A549 (cell line): ENCODE data around the gene TES. TPM values are rescaled to one million over a fixed set of nuclear protein-coding genes. Genes with fewer than 3 reads are reported as not detected.

ENCODE experiments used
- ATAC-seq, 2 experiments: fragments of 200-7000 bp in 1 of 2; fragments of >200 bp in 1 of 2; cut with Nextera tagmentation in 1 of 2; cut with Tn5 transposase in 1 of 2; 3 replicates each; pipeline versions ENCODE4 v1.8.0 to v1.9.1; 2018 to 2020; ENCODE audit warnings: mild to moderate bottlenecking in 1 of 2, moderate library complexity in 1 of 2
- CTCF ChIA-PET: fragments of 300-600 bp; sonication (Branson Sonifier 250); formaldehyde crosslinking; extraction: SDS; loops from one replicate; lab custom pipeline; 2021; ENCODE audit warnings: antibody characterized with exemption, inconsistent platforms; lab: Yijun Ruan, JAX
- POLR2A ChIA-PET: fragments of 350-600 bp; formaldehyde crosslinking; extraction: SDS; loops from one replicate; lab custom pipeline; 2021; ENCODE audit warnings: antibody characterized with exemption, inconsistent platforms; lab: Yijun Ruan, JAX
- DNase-seq, 2 experiments: peaks; one replicate each; pipeline versions ENCODE4 v3.0.0 to v3.0.0-alpha.2; 2011 to 2016; ENCODE audit warnings: low read depth in 1 of 2, low spot score in 1 of 2
- FAIRE-seq: peaks from 2 replicates; lab custom pipeline; 2011; peaks lifted over from hg19 to GRCh38; lab: Jason Lieb, UNC
- H3K27ac ChIP-seq, 2 experiments: fragments of >200 bp; sonication (Bioruptor Twin); formaldehyde crosslinking; 3 replicates each; pipeline ENCODE4 v1.5.1; 2016 to 2017
- H3K4me1 ChIP-seq: fragments of >200 bp; sonication (Bioruptor Twin); formaldehyde crosslinking; 3 replicates; pipeline ENCODE4 v1.6.1; 2016
- H3K4me2 ChIP-seq: fragments of >200 bp; sonication (Bioruptor Twin); formaldehyde crosslinking; 3 replicates; pipeline ENCODE4 v1.6.1; 2016
- H3K4me3 ChIP-seq: fragments of >200 bp; sonication (Bioruptor Twin); formaldehyde crosslinking; 3 replicates; pipeline ENCODE4 v1.5.1; 2016
- H3K9me3 ChIP-seq: fragments of >200 bp; sonication (Bioruptor Twin); formaldehyde crosslinking; 3 replicates; pipeline ENCODE4 v1.6.1; 2016
- BCL3 ChIP-seq: fragments of >200 bp; sonication (Bioruptor Twin); formaldehyde crosslinking; IDR thresholded peaks from 3 replicates; pipeline ENCODE4 v1.6.1; 2016
- CBX2 ChIP-seq: fragments of 200-600 bp; sonication (generic); IDR thresholded peaks from 2 replicates; pipeline ENCODE4 v1.6.1; 2016; ENCODE audit warnings: low read depth, mild to moderate bottlenecking, borderline replicate concordance
- CEBPB ChIP-seq, 2 experiments: fragments of >200 bp in 1 of 2; sonication (Bioruptor Twin) in 1 of 2; formaldehyde crosslinking in 1 of 2; IDR thresholded peaks; 2 replicates each; pipeline ENCODE4 v1.6.1; 2012 to 2016
- CHD4 ChIP-seq: fragments of 200-600 bp; sonication (generic); IDR thresholded peaks from 2 replicates; pipeline ENCODE4 v1.6.1; 2016; ENCODE audit warnings: antibody characterized with exemption, mild to moderate bottlenecking, borderline replicate concordance
- ELK1 ChIP-seq: fragments of 150-350 bp; IDR thresholded peaks from 2 replicates; pipeline ENCODE4 v1.6.1; 2014; ENCODE audit warnings: low read depth, mild to moderate bottlenecking, low read length
- EP300 ChIP-seq, 2 experiments: fragments of >200 bp; sonication (Bioruptor Twin); formaldehyde crosslinking; IDR thresholded peaks; 2 replicates in 1 of 2; 3 replicates in 1 of 2; pipeline ENCODE4 v1.6.1; 2016 to 2017
- FOSL2 ChIP-seq, 2 experiments: fragments of 450-650 bp in 1 of 2; fragments of >200 bp in 1 of 2; sonication (Bioruptor Twin) in 1 of 2; formaldehyde crosslinking; IDR thresholded peaks; 2 replicates each; pipeline versions ENCODE4 v1.5.0 to v1.6.1; 2016 to 2020; ENCODE audit warnings: mild to moderate bottlenecking in 1 of 2, moderate library complexity in 1 of 2
- FOXS1 ChIP-seq: fragments of 250-450 bp; sonication (Bioruptor Pico); IDR thresholded peaks from 2 replicates; pipeline ENCODE4 v1.5.0; 2020; ENCODE audit warnings: mild to moderate bottlenecking, moderate library complexity
- GATA3 ChIP-seq: IDR thresholded peaks from 2 replicates; pipeline ENCODE4 v1.6.1; 2012; ENCODE audit warnings: borderline replicate concordance
- HDAC2 ChIP-seq: fragments of 200-600 bp; sonication (generic); IDR thresholded peaks from 2 replicates; pipeline ENCODE4 v1.6.1; 2016
- HES2 ChIP-seq: fragments of >200 bp; sonication (Bioruptor Twin); formaldehyde crosslinking; IDR thresholded peaks from 2 replicates; pipeline ENCODE4 v1.6.1; 2016
- HOXA7 ChIP-seq: fragments of 250-450 bp; sonication (Bioruptor Pico); IDR thresholded peaks from 2 replicates; pipeline ENCODE4 v1.5.0; 2020; ENCODE audit warnings: mild to moderate bottlenecking, moderate library complexity
- JUN ChIP-seq, 2 experiments: fragments of >200 bp; sonication (Bioruptor Twin); formaldehyde crosslinking; IDR thresholded peaks; 2 replicates in 1 of 2; 3 replicates in 1 of 2; pipeline ENCODE4 v1.6.1; 2016 to 2017
- JUNB ChIP-seq: fragments of >200 bp; sonication (Bioruptor Twin); formaldehyde crosslinking; IDR thresholded peaks from 2 replicates; pipeline ENCODE4 v1.6.1; 2016
- KDM1A ChIP-seq: fragments of 200-600 bp; sonication (generic); IDR thresholded peaks from 2 replicates; pipeline ENCODE4 v1.6.1; 2016; ENCODE audit warnings: low read depth, mild to moderate bottlenecking
- KDM5A ChIP-seq: fragments of 200-600 bp; sonication (generic); IDR thresholded peaks from 2 replicates; pipeline ENCODE4 v1.6.1; 2016; ENCODE audit warnings: antibody characterized with exemption, mild to moderate bottlenecking
- MAFK ChIP-seq: fragments of 450-650 bp; IDR thresholded peaks from 2 replicates; pipeline ENCODE4 v1.6.1; 2014; ENCODE audit not compliant: partially characterized antibody
- MAX ChIP-seq: IDR thresholded peaks from 2 replicates; pipeline ENCODE4 v1.6.1; 2012
- NFE2L2 ChIP-seq: fragments of 150-350 bp; conservative IDR thresholded peaks from 2 replicates; pipeline ENCODE4 v1.6.1; 2014; ENCODE audit warnings: low read length
- NPAS2 ChIP-seq: fragments of 250-450 bp; sonication (Bioruptor Pico); IDR thresholded peaks from 2 replicates; pipeline ENCODE4 v1.8.0; 2022; ENCODE audit warnings: mild to moderate bottlenecking, moderate library complexity, borderline replicate concordance
- NR3C1 ChIP-seq: fragments of >200 bp; sonication (Bioruptor Twin); formaldehyde crosslinking; IDR thresholded peaks from 3 replicates; pipeline ENCODE4 v1.6.1; 2017
- PBX3 ChIP-seq: IDR thresholded peaks from 2 replicates; pipeline ENCODE4 v1.6.1; 2012
- POLR2A ChIP-seq: IDR thresholded peaks from 2 replicates; pipeline ENCODE4 v1.6.1; 2012; ENCODE audit warnings: mild to moderate bottlenecking, low read length
- RAD21 ChIP-seq, 2 experiments: fragments of >200 bp in 1 of 2; sonication (Bioruptor Twin) in 1 of 2; formaldehyde crosslinking in 1 of 2; IDR thresholded peaks in 1 of 2; conservative IDR thresholded peaks in 1 of 2; 2 replicates in 1 of 2; 3 replicates in 1 of 2; pipeline ENCODE4 v1.6.1; 2012 to 2018; ENCODE audit warnings: inconsistent platforms in 1 of 2
- RARB ChIP-seq: fragments of 250-450 bp; sonication (Bioruptor Pico); IDR thresholded peaks from 2 replicates; pipeline ENCODE4 v1.8.0; 2021; ENCODE audit warnings: mild to moderate bottlenecking, moderate library complexity
- RCOR1 ChIP-seq: fragments of 150-350 bp; IDR thresholded peaks from 2 replicates; pipeline ENCODE4 v1.6.1; 2014; ENCODE audit warnings: antibody characterized with exemption, low read length, low read depth
- RNF2 ChIP-seq: fragments of 200-600 bp; sonication (generic); IDR thresholded peaks from 2 replicates; pipeline ENCODE4 v1.6.1; 2016; ENCODE audit warnings: low read depth, mild to moderate bottlenecking, antibody characterized with exemption, moderate library complexity, borderline replicate concordance
- USF2 ChIP-seq: fragments of 450-650 bp; IDR thresholded peaks from 2 replicates; pipeline ENCODE4 v1.6.1; 2014; ENCODE audit warnings: antibody characterized with exemption
- ZC3H11A ChIP-seq: fragments of 450-650 bp; IDR thresholded peaks from 2 replicates; pipeline ENCODE4 v1.6.1; 2014; ENCODE audit warnings: antibody characterized with exemption, mild to moderate bottlenecking
- ZFP36 ChIP-seq: fragments of 450-650 bp; IDR thresholded peaks from 2 replicates; pipeline ENCODE4 v1.6.1; 2014; ENCODE audit warnings: borderline replicate concordance; ENCODE audit not compliant: partially characterized antibody
- ZSCAN20 ChIP-seq: fragments of 250-450 bp; sonication (Bioruptor Pico); IDR thresholded peaks from 2 replicates; pipeline ENCODE4 v1.8.0; 2022; ENCODE audit warnings: mild to moderate bottlenecking, moderate library complexity
- WGBS: methylation state at CpG from one replicate; pipeline ENCODE4 v1.1.6; 2017; ENCODE audit errors: missing lambda C conversion rate; 5-methylcytosine and 5-hydroxymethylcytosine counted together
- polyA plus RNA-seq, 4 experiments: library from polyadenylated mRNA; depleted of rRNA in 3 of 4; stranded (reverse); fragments of >200 nt; fragmentation: RNase III in 1 of 4; extraction: RNeasy Plus Mini Kit Qiagen cat#74134 plus additional on column Dnase treatment in 1 of 4; gene quantifications; 2 replicates in 3 of 4; 3 replicates in 1 of 4; pipeline ENCODE4 v1.2.3, GENCODE V29; 2011 to 2017

The TES gene
- polyA plus RNA-seq, 2 of the 4 experiments (the other 2 are of a cell fraction): 45.9 to 134 TPM

- Histone ChIP-seq H3K9me3 (peaks cover 13% of the 10 kb centered on the region; the same call in 1 of the 3 replicates), H3K4me2 (peak overlapping the region; percentile 82), H3K4me3 (no peak overlapping the region), H3K27ac (peak overlapping the region; percentile 90 to 91), H3K4me1 (peaks cover 61% of the 10 kb centered on the region)
- peak; percentile 92 for FAIRE-seq
- CTCF ChIA-PET: interaction anchor here (1.2 to 3.9 kb wide), 4 partner anchors 14 to 316 kb away, joined by 5 to 22 read pairs (median 10); no protein-coding TSS in a partner anchor
- 2% methylated on average over 4 of the region's 4 CpGs for WGBS
- no peak for TF ChIP-seq NFE2L2
- TF ChIP-seq POLR2A: no peak
- no peak for TF ChIP-seq KDM5A
- peak; percentile 72 for TF ChIP-seq JUNB
- TF ChIP-seq HOXA7 (CRISPR knock-in tag): no peak
- no peak for TF ChIP-seq ZSCAN20 (CRISPR knock-in tag)
- no peak for TF ChIP-seq HDAC2
- peak; percentile 57; the same call in 1 of the 3 replicates for TF ChIP-seq BCL3
- TF ChIP-seq JUN (IDR thresholded peaks at IDR 0.05): peak; percentile 58 to 75; a peak in 3 of 5 replicates
- peak; percentile 84 to 86; a peak in 4 of 5 replicates for TF ChIP-seq EP300 (IDR thresholded peaks at IDR 0.05)
- TF ChIP-seq NPAS2 (CRISPR knock-in tag): no peak
- peak; percentile 85 for TF ChIP-seq PBX3
- TF ChIP-seq RARB (CRISPR knock-in tag): peak; percentile 41; the same call in 1 of the 2 replicates
- no peak for TF ChIP-seq FOSL2 (IDR thresholded peaks at IDR 0.05)
- peak; percentile 82 for TF ChIP-seq FOSL2 (CRISPR knock-in tag; IDR thresholded peaks at IDR 0.05)
- TF ChIP-seq HES2: peak; percentile 58; the same call in 1 of the 2 replicates
- TF ChIP-seq ZC3H11A: no peak
- peak; percentile 63; the same call in 1 of the 2 replicates for TF ChIP-seq FOXS1
- TF ChIP-seq ELK1: no peak
- no peak for TF ChIP-seq USF2
- TF ChIP-seq KDM1A: no peak
- TF ChIP-seq CEBPB (IDR thresholded peaks at IDR 0.05): peak; percentile 73 to 97
- TF ChIP-seq ZFP36: peak; percentile 29
- TF ChIP-seq RNF2: no peak
- peak in 1 of 2 experiments; percentile 38; a peak in 3 of 5 replicates for TF ChIP-seq RAD21 (conservative IDR thresholded peaks at IDR 0.05 in 1 of 2, IDR thresholded peaks at IDR 0.05 in 1 of 2)
- TF ChIP-seq MAFK: peak; percentile 14
- peak; percentile 100 for TF ChIP-seq GATA3
- no peak for TF ChIP-seq CBX2
- TF ChIP-seq NR3C1: no peak
- no peak for TF ChIP-seq RCOR1
- TF ChIP-seq MAX: peak; percentile 78
- TF ChIP-seq CHD4: no peak
- ATAC-seq: peak; percentile 62 to 81; a peak in 5 of 6 replicates
- DNase-seq: peak; percentile 24 to 91
- POLR2A ChIA-PET: interaction anchor here (1.5 to 3.5 kb wide), 3 partner anchors 192 to 253 kb away, joined by 4 to 28 read pairs (median 4); no protein-coding TSS in a partner anchor
Measured at GRCh38 chr7:116273283-116273917, 63.1 kb downstream of the TES start.
